ENCODE results near the gene EFNA3. TPM values are rescaled to one million over a fixed set of nuclear protein-coding genes. Genes with fewer than 3 reads are reported as not detected.

EFNA3 gene
- total and polyA plus RNA-seq, 2 of the 4 experiments (the other 2 are of a cell fraction), result 0.72 to 1.6 TPM

GRCh38 chr1:155103325-155103724 lies 24.7 kb downstream of the EFNA3 start:
- H3K4me1 ChIP-seq (ENCODE audit: control insufficient read depth, insufficient read depth, low read length), result no peaks in the 10 kb centered on the region
- in situ Hi-C loops (cut with MboI; ENCODE audit: low sequenced_read_pairs), result no loop called here
- CTCF ChIA-PET, result no interaction called here
- intact Hi-C loops (cut with micrococcal nuclease), result no loop called here
- peaks cover 39% of the 10 kb centered on the region for H3K27me3 ChIP-seq (ENCODE audit: control insufficient read depth, insufficient read depth, low read length)
- no peak overlapping the region for H2BK120ac ChIP-seq (ENCODE audit: low read depth, low read length)
- no peak overlapping the region for H3K4me2 ChIP-seq (ENCODE audit: low read depth, low read length)
- no peak overlapping the region for H2BK5ac ChIP-seq (ENCODE audit: low read depth, low read length, poor library complexity, severe bottlenecking)
- no peak overlapping the region for H2AK9ac ChIP-seq (replicated peaks; ENCODE audit: low read depth, low read length, poor library complexity)
- H3K56ac ChIP-seq (ENCODE audit: extremely low read depth, insufficient read depth, low read length), result no peak overlapping the region
- 0% methylated on average over 1 of the region's 9 CpGs; no CpG with 5 or more reads in 1 of the 2 experiments for WGBS, 2 experiments (ENCODE audit: extremely low coverage in 2 of 2, insufficient read length in 1 of 2)
- no peak overlapping the region for H4K5ac ChIP-seq (ENCODE audit: low read depth, low read length)
- H3K14ac ChIP-seq (replicated peaks; ENCODE audit: low read depth, low read length), result no peak overlapping the region
- H4K91ac ChIP-seq (ENCODE audit: insufficient read depth, low read depth, low read length), result no peak overlapping the region
- POLR2A ChIA-PET (ENCODE audit: unreplicated experiment), result interaction anchor here (0.6 kb wide), 1 partner anchor 59 kb away, joined by 8 read pairs; no protein-coding TSS in a partner anchor
- H3K4ac ChIP-seq (ENCODE audit: low read depth, low read length), result no peak overlapping the region
- H3K36me3 ChIP-seq (ENCODE audit: control insufficient read depth, insufficient read depth, low read length), result no peaks in the 10 kb centered on the region
- no peak overlapping the region for H3K27ac ChIP-seq (ENCODE audit: insufficient read depth, low read length)
- no peak overlapping the region for H3K23ac ChIP-seq (ENCODE audit: low read depth, low read length)
- H4K8ac ChIP-seq (ENCODE audit: low read depth in 2 of 2, low read length in 2 of 2), result no peak overlapping the region
- H3K9ac ChIP-seq (ENCODE audit: low read depth, low read length), result no peak overlapping the region
- no peak overlapping the region for H2AK5ac ChIP-seq (ENCODE audit: low read depth, low read length)
- H3K9me3 ChIP-seq (ENCODE audit: control insufficient read depth, insufficient read depth, low read length), result no peaks in the 10 kb centered on the region
- H2AFZ ChIP-seq (replicated peaks; ENCODE audit: low read length, poor library complexity), result no peak overlapping the region
- no peaks in the 10 kb centered on the region for H4K20me1 ChIP-seq (ENCODE audit: insufficient read depth, low read length)
- no peak for DNase-seq
- no peak for ATAC-seq (ENCODE audit: low read depth)
- H3K79me1 ChIP-seq (ENCODE audit: low read depth in 1 of 2, low read length in 2 of 2), result no peaks in the 10 kb centered on the region
- no peak overlapping the region for H3K18ac ChIP-seq (ENCODE audit: low read depth, low read length)
- no peak overlapping the region for H2BK15ac ChIP-seq (ENCODE audit: low read depth, low read length)
- dilution Hi-C loops (cut with HindIII; ENCODE audit: low sequenced_read_pairs, unreplicated experiment), result no loop called here
- no peaks in the 10 kb centered on the region for H3K9me1 ChIP-seq (ENCODE audit: insufficient read depth, low read length)
- no peak overlapping the region for H2BK20ac ChIP-seq (ENCODE audit: low read depth, low read length)
- no peak overlapping the region for H3K4me3 ChIP-seq (ENCODE audit: insufficient read depth, low read depth, low read length)
- no TSS peak for BruUV-seq (replicated peaks)
- TF ChIP-seq CTCF (conservative IDR thresholded peaks at IDR 0.05; ENCODE audit: low read depth, low read length) (no peak), RCOR1 (IDR thresholded peaks at IDR 0.05; ENCODE audit: insufficient replicate concordance, low read length) (no peak), ELK1 (IDR thresholded peaks at IDR 0.05; ENCODE audit: borderline replicate concordance, low read depth, low read length) (no peak), POLR2A (IDR thresholded peaks at IDR 0.05; ENCODE audit: low read depth, low read length) (no peak), SMC3 (IDR thresholded peaks at IDR 0.05; ENCODE audit: low read depth, low read length) (no peak), RAD21 (IDR thresholded peaks at IDR 0.05; ENCODE audit: low read length) (no peak), MAFK (IDR thresholded peaks at IDR 0.05; ENCODE audit: low read depth, low read length) (no peak), USF2 (IDR thresholded peaks at IDR 0.05; ENCODE audit: low read depth, low read length) (no peak), CHD1 (IDR thresholded peaks at IDR 0.05; ENCODE audit: low read depth, low read length) (no peak), MXI1 (IDR thresholded peaks at IDR 0.05; ENCODE audit: borderline replicate concordance, low read depth, low read length) (no peak), FOS (IDR thresholded peaks at IDR 0.05; ENCODE audit: low read depth, low read length) (no peak), MAZ (IDR thresholded peaks at IDR 0.05; ENCODE audit: borderline replicate concordance, low read depth, low read length) (no peak), RFX5 (IDR thresholded peaks at IDR 0.05; ENCODE audit: low read depth, low read length) (no peak), NFE2L2 (IDR thresholded peaks at IDR 0.05; ENCODE audit: low read depth, low read length) (no peak), BHLHE40 (IDR thresholded peaks at IDR 0.05; ENCODE audit: low read depth, low read length) (no peak), CEBPB (IDR thresholded peaks at IDR 0.05; ENCODE audit: low read depth, low read length) (no peak)
